ENCODE results near the gene VSTM5.

- TF ChIP-seq YY1 (IDR thresholded peaks at IDR 0.05; ENCODE audit: insufficient read depth, insufficient read length) (no peak), ZNF274 (IDR thresholded peaks at IDR 0.05; ENCODE audit: low read depth, low read length) (no peak), SUZ12 (IDR thresholded peaks at IDR 0.05; ENCODE audit: extremely low read depth, insufficient read depth, insufficient read length) (no peak)
Measured at GRCh38 chr11:93804879-93805278, 45.5 kb downstream of the VSTM5 start.
